Transverse colon (tissue), 4 donors: ENCODE measurements around the gene RBP3. TPM values are rescaled to one million over a fixed set of nuclear protein-coding genes. Genes with fewer than 3 reads are reported as not detected.

ENCODE experiments used
- DNase-seq: peaks from one replicate; pipeline ENCODE4 v3.0.0-alpha.2; 2019
- H3K27ac ChIP-seq, 4 donors: fragments of 200-600 bp; sonication (generic); 2 replicates each; pipeline ENCODE4 v1.5.1; 2016 to 2018; ENCODE audit warnings: inconsistent platforms in 4 of 4
- H3K27me3 ChIP-seq: fragments of 200-600 bp; sonication (generic); 2 replicates; pipeline ENCODE4 v1.5.1; 2017; ENCODE audit warnings: inconsistent platforms
- H3K36me3 ChIP-seq, 4 donors: fragments of 200-600 bp; sonication (generic); 2 replicates each; pipeline ENCODE4 v1.5.1; 2017 to 2019; ENCODE audit warnings: inconsistent platforms in 4 of 4
- H3K4me1 ChIP-seq, 4 donors: fragments of 200-600 bp; sonication (generic); 2 replicates each; pipeline ENCODE4 v1.5.1; 2017 to 2020; ENCODE audit warnings: inconsistent platforms in 4 of 4
- H3K4me3 ChIP-seq, 4 donors: fragments of 200-600 bp; sonication (generic); 1 replicate in 1 of 4; 2 replicates in 3 of 4; pipeline versions ENCODE4 v1.5.1 to v1.6.1; 2017 to 2019; ENCODE audit warnings: inconsistent platforms in 4 of 4
- H3K9me3 ChIP-seq, 2 donors: fragments of 200-600 bp; sonication (generic); 2 replicates each; pipeline ENCODE4 v1.5.1; 2017 to 2019; ENCODE audit warnings: inconsistent platforms in 2 of 2
- EP300 ChIP-seq: sonication (generic); formaldehyde crosslinking; IDR thresholded peaks from one replicate; pipeline ENCODE4 v1.6.1; 2017; ENCODE audit warnings: antibody characterized with exemption, low read depth
- POLR2A ChIP-seq: fragments of 450-650 bp; IDR thresholded peaks from one replicate; pipeline ENCODE4 v1.6.1; 2016; ENCODE audit warnings: antibody characterized with exemption, mild to moderate bottlenecking, moderate library complexity
- POLR2AphosphoS5 ChIP-seq, 3 donors: sonication (generic); formaldehyde crosslinking; IDR thresholded peaks; one replicate each; pipeline ENCODE4 v1.6.1; 2016; ENCODE audit warnings: antibody characterized with exemption in 3 of 3
- WGBS, 2 donors: methylation state at CpG; one replicate each; pipeline ENCODE4 v1.1.5; 2018; ENCODE audit warnings: low coverage in 1 of 2; 5-methylcytosine and 5-hydroxymethylcytosine counted together
- in situ Hi-C, 4 donors: fragments of 200-750 bp; cut with MboI; loops; one replicate each; pipeline versions ENCODE4 v1.15.0 to v1.15.1; 2017; ENCODE audit warnings: low sequenced_read_pairs in 3 of 4, low pct_ligation_motif_present in 1 of 4, low pct_unique_long_range_greater_than_20kb in 1 of 4
- intact Hi-C: fragments of 100-400 bp; cut with DNase I; formaldehyde crosslinking; loops from one replicate; pipeline ENCODE4 v1.15.1; 2023; ENCODE audit warnings: low total_unique reads
- total RNA-seq, 4 donors: library from RNA; depleted of rRNA; stranded (reverse); fragments of >200 nt; gene quantifications; one replicate each; pipeline ENCODE4 v1.1.0, GENCODE V29; 2016
- TF ChIP-seq, protein P1 (sequence below), 5 experiments: fragments of 200-600 bp in 3 of 5; fragments of 450-650 bp in 2 of 5; sonication (generic) in 3 of 5; IDR thresholded peaks; 1 replicate in 2 of 5; 2 replicates in 3 of 5; pipeline ENCODE4 v1.5.1; 2016 to 2017; ENCODE audit warnings: antibody characterized with exemption in 5 of 5, inconsistent platforms in 3 of 5, mild to moderate bottlenecking in 2 of 5, moderate library complexity in 1 of 5

RBP3 gene
- total RNA-seq, 4 donors from 2014 or later = not detected

- Histone ChIP-seq H3K9me3 (no peaks in the 10 kb centered on the region), H3K4me3 (no peak overlapping the region), H3K27me3 (no peaks in the 10 kb centered on the region), H3K4me1 (no peaks in the 10 kb centered on the region), H3K27ac (no peak overlapping the region), H3K36me3 (no peaks in the 10 kb centered on the region)
- no peak for DNase-seq
- intact Hi-C loops (no loop called here), in situ Hi-C loops (no loop called here)
- 80 to 82% methylated on average over 1 to 5 of the region's 5 CpGs for WGBS, 2 donors
- no peak for TF ChIP-seq EP300
- TF ChIP-seq POLR2A = no peak
- TF ChIP-seq POLR2AphosphoS5 (IDR thresholded peaks at IDR 0.05) = no peak
- TF ChIP-seq, protein P1, sequence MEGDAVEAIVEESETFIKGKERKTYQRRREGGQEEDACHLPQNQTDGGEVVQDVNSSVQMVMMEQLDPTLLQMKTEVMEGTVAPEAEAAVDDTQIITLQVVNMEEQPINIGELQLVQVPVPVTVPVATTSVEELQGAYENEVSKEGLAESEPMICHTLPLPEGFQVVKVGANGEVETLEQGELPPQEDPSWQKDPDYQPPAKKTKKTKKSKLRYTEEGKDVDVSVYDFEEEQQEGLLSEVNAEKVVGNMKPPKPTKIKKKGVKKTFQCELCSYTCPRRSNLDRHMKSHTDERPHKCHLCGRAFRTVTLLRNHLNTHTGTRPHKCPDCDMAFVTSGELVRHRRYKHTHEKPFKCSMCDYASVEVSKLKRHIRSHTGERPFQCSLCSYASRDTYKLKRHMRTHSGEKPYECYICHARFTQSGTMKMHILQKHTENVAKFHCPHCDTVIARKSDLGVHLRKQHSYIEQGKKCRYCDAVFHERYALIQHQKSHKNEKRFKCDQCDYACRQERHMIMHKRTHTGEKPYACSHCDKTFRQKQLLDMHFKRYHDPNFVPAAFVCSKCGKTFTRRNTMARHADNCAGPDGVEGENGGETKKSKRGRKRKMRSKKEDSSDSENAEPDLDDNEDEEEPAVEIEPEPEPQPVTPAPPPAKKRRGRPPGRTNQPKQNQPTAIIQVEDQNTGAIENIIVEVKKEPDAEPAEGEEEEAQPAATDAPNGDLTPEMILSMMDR (IDR thresholded peaks at IDR 0.05) = no peak
Observed at GRCh38 chr10:47366181-47366631, 18.0 kb downstream of the RBP3 start.

DNA sequence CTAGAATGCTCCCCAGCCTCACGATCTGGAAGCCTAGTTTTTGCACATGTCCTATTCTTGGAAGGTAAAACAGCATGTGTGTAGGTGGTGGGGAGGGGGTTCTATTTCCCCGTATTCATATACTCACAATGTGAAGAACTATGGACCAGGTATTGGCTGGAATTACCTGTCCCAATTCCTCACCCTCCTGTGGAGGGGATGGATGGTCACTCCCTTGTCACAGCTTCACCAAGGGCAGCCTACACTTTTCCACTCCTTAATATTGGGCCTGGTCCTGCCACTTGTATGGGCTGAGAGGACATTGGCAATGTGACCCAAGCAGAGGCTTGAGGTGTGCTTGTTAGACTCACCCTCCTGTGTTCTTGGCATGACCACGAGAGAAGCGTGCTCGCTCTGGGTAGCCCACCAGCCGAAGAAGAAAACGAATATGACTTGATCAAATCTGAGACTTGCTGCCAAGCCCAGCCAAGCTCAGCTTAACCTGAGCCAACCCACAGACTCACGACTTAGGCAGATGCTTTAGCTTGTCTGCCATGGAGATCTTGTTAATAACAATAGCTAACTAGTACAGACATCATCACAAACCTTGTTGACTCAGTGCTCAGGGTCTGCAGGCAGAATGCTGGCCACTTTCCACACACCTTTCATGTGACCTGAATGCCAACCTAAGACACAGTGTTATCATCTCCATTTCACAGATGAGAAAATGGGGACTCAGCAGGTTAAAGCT is 18.7 kb downstream of the RBP3 start:
- WGBS, 2 donors = 73 to 90% methylated on average over 3 to 8 of the region's 8 CpGs
- no peak for DNase-seq
- intact Hi-C loops (no loop called here), in situ Hi-C loops (no loop called here)
- Histone ChIP-seq H3K36me3 (no peaks in the 10 kb centered on the region), H3K9me3 (no peaks in the 10 kb centered on the region), H3K4me3 (no peak overlapping the region), H3K4me1 (no peaks in the 10 kb centered on the region), H3K27me3 (no peaks in the 10 kb centered on the region), H3K27ac (no peak overlapping the region)
- TF ChIP-seq EP300 = no peak
- no peak for TF ChIP-seq POLR2A
- TF ChIP-seq POLR2AphosphoS5 (IDR thresholded peaks at IDR 0.05) = no peak
- TF ChIP-seq, protein P1 (IDR thresholded peaks at IDR 0.05) = no peak

DNA sequence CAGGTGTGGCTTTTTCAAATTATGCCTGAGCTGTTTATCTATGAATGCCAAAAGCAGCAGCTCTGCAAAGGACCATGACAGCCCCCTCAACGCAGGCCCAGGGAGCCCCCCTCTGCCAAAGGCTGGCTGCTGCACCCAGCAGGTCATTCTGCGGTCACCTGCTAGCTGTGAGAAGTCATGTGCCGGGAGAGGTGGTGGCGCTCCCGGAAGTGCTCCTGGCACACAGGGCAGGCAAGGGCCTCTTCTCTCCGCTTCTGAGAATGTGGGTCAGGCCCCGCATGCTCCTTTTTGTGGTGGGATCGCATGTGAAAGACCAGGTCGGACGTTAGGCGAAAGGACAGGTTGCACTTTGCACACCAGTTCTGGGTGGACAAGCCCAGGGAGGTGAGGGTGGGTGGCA is 19.5 kb downstream of the RBP3 start:
- H3K4me1 ChIP-seq = no peaks in the 10 kb centered on the region

DNA sequence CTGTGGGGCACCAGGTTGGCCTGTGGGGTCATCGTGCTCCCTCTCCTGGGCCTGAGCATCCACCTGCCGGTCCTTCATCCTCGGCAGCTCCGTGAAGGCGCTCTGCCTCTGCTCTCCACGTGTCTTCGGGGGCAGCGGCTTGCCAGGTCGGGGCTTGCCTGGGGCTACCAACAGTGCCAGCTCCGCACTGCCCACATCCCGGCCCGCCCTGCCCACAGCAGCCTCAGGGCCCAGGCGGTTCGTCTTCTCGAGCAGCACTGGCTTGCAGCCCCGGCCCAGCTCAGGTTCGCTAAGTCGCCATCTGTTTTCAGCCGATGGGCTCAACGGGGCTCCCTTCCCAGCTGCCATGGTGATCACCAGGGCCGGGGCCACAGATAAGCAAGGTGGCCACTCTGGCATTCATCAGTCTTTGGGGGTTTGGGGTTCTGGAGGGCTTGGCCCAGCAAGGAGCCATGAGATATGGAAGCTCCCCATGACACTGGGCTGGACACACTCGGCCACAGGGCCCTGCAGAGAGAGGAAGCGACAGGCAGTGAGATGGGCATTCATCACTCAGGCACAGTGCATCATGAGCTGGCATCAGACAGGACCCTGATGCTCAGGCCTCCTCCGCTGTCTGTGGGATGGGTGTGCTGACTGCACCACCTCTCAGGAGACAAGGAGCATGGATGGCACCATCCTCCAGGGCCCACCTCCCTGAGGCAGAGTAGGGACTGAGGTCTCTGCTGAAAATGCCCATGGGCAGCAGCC is 20.4 kb downstream of the RBP3 start:
- in situ Hi-C loops = no loop called here
- Histone ChIP-seq H3K27ac (no peak overlapping the region), H3K9me3 (no peaks in the 10 kb centered on the region), H3K4me1 (no peaks in the 10 kb centered on the region), H3K4me3 (no peak overlapping the region), H3K36me3 (no peaks in the 10 kb centered on the region), H3K27me3 (no peaks in the 10 kb centered on the region)
- DNase-seq = no peak
- intact Hi-C loops = no loop called here
- TF ChIP-seq EP300 (no peak), POLR2AphosphoS5 (IDR thresholded peaks at IDR 0.05) (no peak), POLR2A (no peak)
- TF ChIP-seq, protein P1 (IDR thresholded peaks at IDR 0.05) = no peak
- WGBS, 2 donors = 90% methylated on average over 19 of the region's 24 CpGs; no CpG with 5 or more reads in 1 of the 2 donors

More for the DNA sequence above, 19.5 kb downstream of the RBP3 start:
- in situ Hi-C loops (no loop called here), intact Hi-C loops (no loop called here)
- no peaks in the 10 kb centered on the region for H3K36me3 ChIP-seq
- H3K27ac ChIP-seq = no peak overlapping the region
- WGBS, 2 donors = 90 to 91% methylated on average over 2 to 10 of the region's 11 CpGs
- no peak for DNase-seq
- H3K9me3 ChIP-seq = no peaks in the 10 kb centered on the region
- no peak overlapping the region for H3K4me3 ChIP-seq
- H3K27me3 ChIP-seq = no peaks in the 10 kb centered on the region
- TF ChIP-seq EP300 = no peak
- TF ChIP-seq POLR2A = no peak
- no peak for TF ChIP-seq POLR2AphosphoS5 (IDR thresholded peaks at IDR 0.05)
- TF ChIP-seq, protein P1 (IDR thresholded peaks at IDR 0.05) = no peak
